Measurements from ENCODE around the gene SRGAP3.

GRCh38 chr3:8993331-8993730, 256.1 kb downstream of the SRGAP3 start:
- TF ChIP-seq, protein P1, sequence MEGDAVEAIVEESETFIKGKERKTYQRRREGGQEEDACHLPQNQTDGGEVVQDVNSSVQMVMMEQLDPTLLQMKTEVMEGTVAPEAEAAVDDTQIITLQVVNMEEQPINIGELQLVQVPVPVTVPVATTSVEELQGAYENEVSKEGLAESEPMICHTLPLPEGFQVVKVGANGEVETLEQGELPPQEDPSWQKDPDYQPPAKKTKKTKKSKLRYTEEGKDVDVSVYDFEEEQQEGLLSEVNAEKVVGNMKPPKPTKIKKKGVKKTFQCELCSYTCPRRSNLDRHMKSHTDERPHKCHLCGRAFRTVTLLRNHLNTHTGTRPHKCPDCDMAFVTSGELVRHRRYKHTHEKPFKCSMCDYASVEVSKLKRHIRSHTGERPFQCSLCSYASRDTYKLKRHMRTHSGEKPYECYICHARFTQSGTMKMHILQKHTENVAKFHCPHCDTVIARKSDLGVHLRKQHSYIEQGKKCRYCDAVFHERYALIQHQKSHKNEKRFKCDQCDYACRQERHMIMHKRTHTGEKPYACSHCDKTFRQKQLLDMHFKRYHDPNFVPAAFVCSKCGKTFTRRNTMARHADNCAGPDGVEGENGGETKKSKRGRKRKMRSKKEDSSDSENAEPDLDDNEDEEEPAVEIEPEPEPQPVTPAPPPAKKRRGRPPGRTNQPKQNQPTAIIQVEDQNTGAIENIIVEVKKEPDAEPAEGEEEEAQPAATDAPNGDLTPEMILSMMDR (conservative IDR thresholded peaks at IDR 0.05; ENCODE audit: low read length) = no peak
- TF ChIP-seq EZH2phosphoT487 (IDR thresholded peaks at IDR 0.05; ENCODE audit: borderline replicate concordance) = no peak

Data from Loucy (cell line).